Upper lobe of right lung (tissue), 1 donor: ENCODE measurements around the gene PATL2. TPM values are rescaled to one million over a fixed set of nuclear protein-coding genes. Genes with fewer than 3 reads are reported as not detected.
"Not testable (repeated sequence)": the region's sequence is repeated elsewhere in the genome, so short reads cannot be mapped to it uniquely, and the experiment has no call there.

Experiments
- ATAC-seq: fragments of 200-7000 bp; cut with Tn5 transposase; one replicate; pipeline ENCODE4 v1.9.1; 2020; ENCODE audit warnings: mild to moderate bottlenecking, moderate library complexity
- DNase-seq: peaks from one replicate; pipeline ENCODE4 v3.0.0-alpha.2; 2020
- H3K27ac ChIP-seq: fragments of 200-600 bp; one replicate; pipeline ENCODE4 v1.8.0; 2022
- H3K27me3 ChIP-seq: fragments of 200-600 bp; one replicate; pipeline ENCODE4 v1.8.0; 2022; ENCODE audit warnings: mild to moderate bottlenecking
- H3K36me3 ChIP-seq: fragments of 200-600 bp; one replicate; pipeline ENCODE4 v1.8.0; 2022
- H3K4me1 ChIP-seq: fragments of 200-600 bp; one replicate; pipeline ENCODE4 v1.8.0; 2022
- H3K4me3 ChIP-seq: fragments of 200-600 bp; one replicate; pipeline ENCODE4 v1.8.0; 2022; ENCODE audit warnings: mild to moderate bottlenecking
- H3K9me3 ChIP-seq: fragments of 200-600 bp; one replicate; pipeline ENCODE4 v1.8.0; 2022
- CTCF ChIP-seq: fragments of 200-600 bp; IDR thresholded peaks from one replicate; pipeline ENCODE4 v1.8.0; 2022; ENCODE audit warnings: antibody characterized with exemption
- intact Hi-C: fragments of 100-400 bp; cut with DNase I; formaldehyde crosslinking; loops from one replicate; pipeline ENCODE4 v1.11.0; 2022
- total RNA-seq: library from RNA; stranded (reverse); fragmentation: NEBNext Ultra II Directional; extraction: Animal tissue kit (Norgen Biotek cat#: 25700); gene quantifications from one replicate; pipeline ENCODE4 v1.2.1, GENCODE V29; 2021
- donor health status: DM: no; HTN: yes; CAD: no; lungs with severe emphysema.

The PATL2 gene
- total RNA-seq, 1 donor from 2014 or later = 3.7 TPM

DNA sequence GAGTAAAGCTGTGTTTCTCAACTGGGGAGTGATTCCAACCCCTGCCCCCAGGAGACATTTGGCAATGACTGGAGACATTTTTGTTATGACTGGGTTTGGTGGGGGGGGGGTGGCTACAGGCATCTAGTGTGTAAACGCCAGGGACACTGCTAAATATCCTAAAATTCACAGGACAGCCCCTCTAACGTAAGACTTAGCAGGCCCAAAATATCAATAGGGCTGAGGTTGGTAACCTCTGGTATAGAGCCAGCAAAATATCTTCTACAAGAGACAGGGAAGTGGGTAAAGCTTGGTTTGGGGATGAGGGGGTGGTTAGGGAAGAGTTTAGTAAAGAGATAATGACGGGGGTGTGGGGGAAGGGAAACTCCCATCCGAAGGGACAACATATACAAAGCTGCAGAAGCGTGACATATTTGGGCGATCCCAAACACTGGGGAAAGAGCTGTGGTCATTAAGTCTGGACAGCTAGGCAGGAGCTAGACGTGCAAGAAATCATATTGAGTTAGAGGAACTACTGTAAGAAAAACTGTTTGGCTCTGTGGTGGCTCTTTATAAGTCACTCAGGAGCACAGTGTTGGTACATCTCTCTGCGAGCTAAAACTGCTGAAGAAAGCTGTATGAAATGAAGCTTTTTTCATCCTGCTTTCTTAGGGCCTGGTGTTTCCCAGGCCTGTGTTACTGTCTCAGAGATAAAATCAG is 24.5 kb upstream of the PATL2 start:
- H3K27ac ChIP-seq = peak overlapping the region; percentile 78
- no peak overlapping the region for H3K4me3 ChIP-seq
- TF ChIP-seq CTCF = no peak
- intact Hi-C loops = loop anchor here (10.0 kb wide), 1 partner anchor 81 kb away; no protein-coding TSS in a partner anchor
- H3K36me3 ChIP-seq = peaks cover 9% of the 10 kb centered on the region
- no peaks in the 10 kb centered on the region for H3K9me3 ChIP-seq
- no peak for DNase-seq
- ATAC-seq = peak; percentile 90
- H3K4me1 ChIP-seq = peaks cover 15% of the 10 kb centered on the region
- no peaks in the 10 kb centered on the region for H3K27me3 ChIP-seq

DNA sequence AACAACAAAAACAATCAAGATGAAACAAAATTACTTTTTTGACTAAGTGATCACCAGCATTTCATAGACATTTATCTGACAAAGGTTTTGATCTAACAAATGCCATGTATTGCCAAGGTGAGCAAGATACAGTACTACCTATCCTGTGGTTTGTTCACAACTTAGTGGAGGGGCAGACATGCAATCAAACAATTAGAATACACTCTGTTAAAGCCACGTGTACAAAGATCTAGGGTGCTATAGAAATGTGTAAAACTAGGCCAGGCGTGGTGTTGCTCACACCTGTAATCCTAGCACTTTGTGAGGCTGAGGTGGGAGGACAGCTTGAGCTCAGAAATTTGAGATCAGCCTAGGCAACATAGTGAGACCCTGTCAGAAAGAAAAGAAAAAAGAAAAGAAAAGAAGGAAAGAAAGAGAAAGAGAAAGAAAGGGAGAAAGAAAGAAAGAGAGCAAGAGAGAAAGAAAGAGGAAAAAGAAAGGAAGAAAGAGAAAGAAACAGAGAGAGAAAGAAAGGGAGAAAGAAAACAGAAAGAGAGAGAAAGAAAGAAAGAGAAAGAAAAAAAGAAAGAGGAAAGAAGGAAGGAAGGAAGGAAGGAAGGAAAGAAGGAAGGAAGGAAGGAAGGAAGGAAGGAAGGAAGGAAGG is 23.8 kb upstream of the PATL2 start:
- no peaks in the 10 kb centered on the region for H3K27me3 ChIP-seq
- H3K4me3 ChIP-seq = no peak overlapping the region
- H3K4me1 ChIP-seq = peaks cover 21% of the 10 kb centered on the region
- ATAC-seq (no peak), DNase-seq (no peak)
- H3K27ac ChIP-seq = peak overlapping the region; percentile 78
- no peaks in the 10 kb centered on the region for H3K9me3 ChIP-seq
- TF ChIP-seq CTCF = no peak
- peaks cover 9% of the 10 kb centered on the region for H3K36me3 ChIP-seq
- intact Hi-C loops = loop anchor here (10.0 kb wide), 1 partner anchor 80 kb away; no protein-coding TSS in a partner anchor

- Histone ChIP-seq H3K36me3 (peaks cover 9% of the 10 kb centered on the region), H3K4me1 (peaks cover 38% of the 10 kb centered on the region), H3K4me3 (peak overlapping the region; percentile 91), H3K27me3 (no peaks in the 10 kb centered on the region), H3K9me3 (no peaks in the 10 kb centered on the region), H3K27ac (peak overlapping the region; percentile 99)
- peak; percentile 75 for DNase-seq
- intact Hi-C loops = loop anchor here (10.0 kb wide), 1 partner anchor 75 kb away; no protein-coding TSS in a partner anchor
- ATAC-seq = peak; percentile 8
- TF ChIP-seq CTCF = no peak
These were observed 18.4 kb upstream of the PATL2 start for GRCh38 chr15:44729408-44730127.

GRCh38 chr15:44728576-44729407 is 17.7 kb upstream of the PATL2 start:
- intact Hi-C loops = no loop called here
- H3K4me1 ChIP-seq = peaks cover 41% of the 10 kb centered on the region
- peak overlapping the region; percentile 91 for H3K4me3 ChIP-seq
- ATAC-seq (peak; percentile 95), DNase-seq (peak; percentile 97)
- H3K27ac ChIP-seq = peak overlapping the region; percentile 99
- peaks cover 9% of the 10 kb centered on the region for H3K36me3 ChIP-seq
- H3K27me3 ChIP-seq = no peaks in the 10 kb centered on the region
- no peaks in the 10 kb centered on the region for H3K9me3 ChIP-seq
- no peak for TF ChIP-seq CTCF

DNA sequence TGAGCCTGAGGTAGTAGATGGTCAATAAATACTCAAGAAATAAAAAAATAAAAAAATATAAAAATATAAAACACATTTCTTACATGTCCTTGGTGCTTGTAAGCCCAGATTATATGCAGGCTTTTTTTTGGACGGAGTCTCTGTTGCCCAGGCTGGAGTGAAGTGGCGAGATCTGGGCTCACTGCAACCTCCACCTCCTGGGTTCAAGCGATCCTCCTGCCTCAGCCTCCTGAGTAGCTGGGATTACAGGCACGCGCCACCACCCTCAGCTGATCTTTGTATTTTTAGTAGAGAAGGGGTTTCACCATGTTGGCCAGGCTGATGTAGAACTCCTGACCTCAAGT is 17.1 kb upstream of the PATL2 start:
- ATAC-seq, DNase-seq, H3K9me3 ChIP-seq, intact Hi-C loops, H3K27me3 ChIP-seq, H3K36me3 ChIP-seq: not testable (repeated sequence)
- H3K27ac ChIP-seq = peak overlapping the region; percentile 99
- H3K4me1 ChIP-seq = peaks cover 43% of the 10 kb centered on the region
- H3K4me3 ChIP-seq = peak overlapping the region; percentile 91
